Measurements from ENCODE around the gene CCDC149. TPM values are rescaled to one million over a fixed set of nuclear protein-coding genes. Genes with fewer than 3 reads are reported as not detected.

CCDC149 gene
- total and polyA plus RNA-seq, 12 donors, result 6.1 to 17.7 (median 9.3) TPM

GRCh38 chr4:24831637-24832036, 81.2 kb downstream of the CCDC149 start:
- Histone ChIP-seq H3K27ac (no peak overlapping the region), H3K9me3 (no peaks in the 10 kb centered on the region), H3K4me3 (no peak overlapping the region), H3K4me1 (peaks cover 0 to 13% (median 3%) of the 10 kb centered on the region in 9 donors), H3K36me3 (peaks cover 0 to 93% (median 20%) of the 10 kb centered on the region in 9 donors), H3K27me3 (no peaks in the 10 kb centered on the region)
- intact Hi-C loops (cut with DNase I), result no loop called here
- no peak for TF ChIP-seq CTCF (IDR thresholded peaks at IDR 0.05)
- no peak for ATAC-seq
- no peak for DNase-seq
- 95 to 96% methylated on average over 3 of the region's 3 CpGs for WGBS, 2 donors

- Histone ChIP-seq H3K27ac (no peak overlapping the region), H3K4me3 (no peak overlapping the region), H3K4me1 (no peaks in the 10 kb centered on the region), H3K36me3 (peaks cover 0 to 93% (median 5%) of the 10 kb centered on the region in 9 donors), H3K27me3 (no peaks in the 10 kb centered on the region), H3K9me3 (no peaks in the 10 kb centered on the region)
- ATAC-seq (no peak), DNase-seq (no peak)
- intact Hi-C loops (cut with DNase I), result no loop called here
- no peak for TF ChIP-seq CTCF (IDR thresholded peaks at IDR 0.05)
- 92 to 95% methylated on average over 7 of the region's 7 CpGs for WGBS, 2 donors
Measured at GRCh38 chr4:24824720-24825119, 88.1 kb downstream of the CCDC149 start.

GRCh38 chr4:24820541-24820940, 92.3 kb downstream of the CCDC149 start:
- TF ChIP-seq CTCF (IDR thresholded peaks at IDR 0.05), result no peak
- Histone ChIP-seq H3K4me3 (no peak overlapping the region), H3K36me3 (peaks cover 0 to 94% (median 20%) of the 10 kb centered on the region in 9 donors), H3K27ac (no peak overlapping the region), H3K4me1 (no peaks in the 10 kb centered on the region), H3K27me3 (no peaks in the 10 kb centered on the region), H3K9me3 (no peaks in the 10 kb centered on the region)
- DNase-seq (no peak), ATAC-seq (no peak)
- intact Hi-C loops (cut with DNase I), result no loop called here

GRCh38 chr4:24816797-24817196, 96.0 kb downstream of the CCDC149 start:
- no peak for TF ChIP-seq CTCF (IDR thresholded peaks at IDR 0.05)
- Histone ChIP-seq H3K9me3 (peaks cover 0 to 10% (median 0%) of the 10 kb centered on the region in 11 donors), H3K4me1 (no peaks in the 10 kb centered on the region), H3K4me3 (no peak overlapping the region), H3K27ac (no peak overlapping the region), H3K27me3 (no peaks in the 10 kb centered on the region), H3K36me3 (peaks cover 0 to 76% (median 20%) of the 10 kb centered on the region in 9 donors)
- ATAC-seq (peak in 1 of 8 donors; percentile 20), DNase-seq (no peak)
- intact Hi-C loops (cut with DNase I), result no loop called here
- 84 to 87% methylated on average over 18 of the region's 18 CpGs for WGBS, 2 donors

Measured in heart right ventricle (tissue), 16 donors.